Measurements from ENCODE around the gene ARHGDIB. TPM values are rescaled to one million over a fixed set of nuclear protein-coding genes. Genes with fewer than 3 reads are reported as not detected.
A peak's percentile ranks its signal among the peaks of the same experiment; 100 is the strongest.

ARHGDIB gene
- total and polyA plus RNA-seq, 2 of the 4 experiments (the other 2 are of a cell fraction), result 24.9 to 30.7 TPM

- BruUV-seq (replicated peaks), result no TSS peak
- Histone ChIP-seq H3K18ac (ENCODE audit: low read depth, low read length) (no peak overlapping the region), H3K4me1 (ENCODE audit: control insufficient read depth, insufficient read depth, low read length) (peaks cover 10% of the 10 kb centered on the region), H4K91ac (ENCODE audit: insufficient read depth, low read depth, low read length) (no peak overlapping the region), H3K23ac (ENCODE audit: low read depth, low read length) (no peak overlapping the region), H2BK120ac (ENCODE audit: low read depth, low read length) (no peak overlapping the region), H3K4me3 (ENCODE audit: insufficient read depth, low read depth, low read length) (no peak overlapping the region), H3K27ac (ENCODE audit: insufficient read depth, low read length) (no peak overlapping the region), H3K4ac (ENCODE audit: low read depth, low read length) (no peak overlapping the region; the same call in 1 of the 2 replicates), H3K9me1 (ENCODE audit: insufficient read depth, low read length) (peaks cover 10% of the 10 kb centered on the region; the same call in 1 of the 2 replicates), H2AK9ac (replicated peaks; ENCODE audit: low read depth, low read length, poor library complexity) (no peak overlapping the region), H2AK5ac (ENCODE audit: low read depth, low read length) (no peak overlapping the region), H4K5ac (ENCODE audit: low read depth, low read length) (no peak overlapping the region), H2AFZ (replicated peaks; ENCODE audit: low read length, poor library complexity) (no peak overlapping the region), H2BK15ac (ENCODE audit: low read depth, low read length) (no peak overlapping the region; the same call in 2 of the 3 replicates), H3K79me1 (ENCODE audit: low read depth in 1 of 2, low read length in 2 of 2) (no peaks in the 10 kb centered on the region), H4K20me1 (ENCODE audit: insufficient read depth, low read length) (no peaks in the 10 kb centered on the region), H4K8ac (ENCODE audit: low read depth in 2 of 2, low read length in 2 of 2) (no peak overlapping the region), H2BK5ac (ENCODE audit: low read depth, low read length, poor library complexity, severe bottlenecking) (peak overlapping the region; percentile 20), H3K27me3 (ENCODE audit: control insufficient read depth, insufficient read depth, low read length) (no peaks in the 10 kb centered on the region), H3K56ac (ENCODE audit: extremely low read depth, insufficient read depth, low read length) (no peak overlapping the region), H3K14ac (replicated peaks; ENCODE audit: low read depth, low read length) (no peak overlapping the region), H2BK20ac (ENCODE audit: low read depth, low read length) (no peak overlapping the region), H3K9me3 (ENCODE audit: control insufficient read depth, insufficient read depth, low read length) (no peaks in the 10 kb centered on the region), H3K36me3 (ENCODE audit: control insufficient read depth, insufficient read depth, low read length) (no peaks in the 10 kb centered on the region), H3K9ac (ENCODE audit: low read depth, low read length) (no peak overlapping the region), H3K4me2 (ENCODE audit: low read depth, low read length) (no peak overlapping the region)
- POLR2A ChIA-PET (ENCODE audit: unreplicated experiment), result no interaction called here
- TF ChIP-seq, protein P1, sequence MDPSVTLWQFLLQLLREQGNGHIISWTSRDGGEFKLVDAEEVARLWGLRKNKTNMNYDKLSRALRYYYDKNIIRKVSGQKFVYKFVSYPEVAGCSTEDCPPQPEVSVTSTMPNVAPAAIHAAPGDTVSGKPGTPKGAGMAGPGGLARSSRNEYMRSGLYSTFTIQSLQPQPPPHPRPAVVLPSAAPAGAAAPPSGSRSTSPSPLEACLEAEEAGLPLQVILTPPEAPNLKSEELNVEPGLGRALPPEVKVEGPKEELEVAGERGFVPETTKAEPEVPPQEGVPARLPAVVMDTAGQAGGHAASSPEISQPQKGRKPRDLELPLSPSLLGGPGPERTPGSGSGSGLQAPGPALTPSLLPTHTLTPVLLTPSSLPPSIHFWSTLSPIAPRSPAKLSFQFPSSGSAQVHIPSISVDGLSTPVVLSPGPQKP (IDR thresholded peaks at IDR 0.05; ENCODE audit: borderline replicate concordance, low read depth, low read length), result no peak
- TF ChIP-seq MXI1 (IDR thresholded peaks at IDR 0.05; ENCODE audit: borderline replicate concordance, low read depth, low read length) (no peak), POLR2A (IDR thresholded peaks at IDR 0.05; ENCODE audit: low read depth, low read length) (no peak), RCOR1 (IDR thresholded peaks at IDR 0.05; ENCODE audit: insufficient replicate concordance, low read length) (no peak), CEBPB (IDR thresholded peaks at IDR 0.05; ENCODE audit: low read depth, low read length) (no peak), CHD1 (IDR thresholded peaks at IDR 0.05; ENCODE audit: low read depth, low read length) (no peak), RFX5 (IDR thresholded peaks at IDR 0.05; ENCODE audit: low read depth, low read length) (no peak), SMC3 (IDR thresholded peaks at IDR 0.05; ENCODE audit: low read depth, low read length) (no peak), FOS (IDR thresholded peaks at IDR 0.05; ENCODE audit: low read depth, low read length) (no peak), RAD21 (IDR thresholded peaks at IDR 0.05; ENCODE audit: low read length) (no peak), MAZ (IDR thresholded peaks at IDR 0.05; ENCODE audit: borderline replicate concordance, low read depth, low read length) (no peak), BHLHE40 (IDR thresholded peaks at IDR 0.05; ENCODE audit: low read depth, low read length) (no peak), MAFK (IDR thresholded peaks at IDR 0.05; ENCODE audit: low read depth, low read length) (no peak), NFE2L2 (IDR thresholded peaks at IDR 0.05; ENCODE audit: low read depth, low read length) (no peak)
- TF ChIP-seq, protein P2, sequence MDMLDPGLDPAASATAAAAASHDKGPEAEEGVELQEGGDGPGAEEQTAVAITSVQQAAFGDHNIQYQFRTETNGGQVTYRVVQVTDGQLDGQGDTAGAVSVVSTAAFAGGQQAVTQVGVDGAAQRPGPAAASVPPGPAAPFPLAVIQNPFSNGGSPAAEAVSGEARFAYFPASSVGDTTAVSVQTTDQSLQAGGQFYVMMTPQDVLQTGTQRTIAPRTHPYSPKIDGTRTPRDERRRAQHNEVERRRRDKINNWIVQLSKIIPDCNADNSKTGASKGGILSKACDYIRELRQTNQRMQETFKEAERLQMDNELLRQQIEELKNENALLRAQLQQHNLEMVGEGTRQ (IDR thresholded peaks at IDR 0.05; ENCODE audit: low read depth, low read length), result no peak
- TF ChIP-seq, protein P3, sequence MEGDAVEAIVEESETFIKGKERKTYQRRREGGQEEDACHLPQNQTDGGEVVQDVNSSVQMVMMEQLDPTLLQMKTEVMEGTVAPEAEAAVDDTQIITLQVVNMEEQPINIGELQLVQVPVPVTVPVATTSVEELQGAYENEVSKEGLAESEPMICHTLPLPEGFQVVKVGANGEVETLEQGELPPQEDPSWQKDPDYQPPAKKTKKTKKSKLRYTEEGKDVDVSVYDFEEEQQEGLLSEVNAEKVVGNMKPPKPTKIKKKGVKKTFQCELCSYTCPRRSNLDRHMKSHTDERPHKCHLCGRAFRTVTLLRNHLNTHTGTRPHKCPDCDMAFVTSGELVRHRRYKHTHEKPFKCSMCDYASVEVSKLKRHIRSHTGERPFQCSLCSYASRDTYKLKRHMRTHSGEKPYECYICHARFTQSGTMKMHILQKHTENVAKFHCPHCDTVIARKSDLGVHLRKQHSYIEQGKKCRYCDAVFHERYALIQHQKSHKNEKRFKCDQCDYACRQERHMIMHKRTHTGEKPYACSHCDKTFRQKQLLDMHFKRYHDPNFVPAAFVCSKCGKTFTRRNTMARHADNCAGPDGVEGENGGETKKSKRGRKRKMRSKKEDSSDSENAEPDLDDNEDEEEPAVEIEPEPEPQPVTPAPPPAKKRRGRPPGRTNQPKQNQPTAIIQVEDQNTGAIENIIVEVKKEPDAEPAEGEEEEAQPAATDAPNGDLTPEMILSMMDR (conservative IDR thresholded peaks at IDR 0.05; ENCODE audit: low read depth, low read length), result no peak
- ATAC-seq (ENCODE audit: low read depth), result no peak
- intact Hi-C loops (cut with micrococcal nuclease) (loop anchor here (10.0 kb wide), 1 partner anchor 532 kb away; no protein-coding TSS in a partner anchor), dilution Hi-C loops (cut with HindIII; ENCODE audit: low sequenced_read_pairs, unreplicated experiment) (no loop called here), in situ Hi-C loops (cut with MboI; ENCODE audit: low sequenced_read_pairs) (loop anchor here (25.0 kb wide), 1 partner anchor 755 kb away; no protein-coding TSS in a partner anchor)
- no peak for DNase-seq
- WGBS, 2 experiments (ENCODE audit: extremely low coverage in 2 of 2, insufficient read length in 1 of 2), result no CpG with 5 or more reads among the region's 3 CpGs
- CTCF ChIA-PET, result no interaction called here
These were observed 31.3 kb upstream of the ARHGDIB start for GRCh38 chr12:14992673-14993072.
